Karpas-422 (cell line): Measurements from ENCODE around the gene ADARB2. TPM values are rescaled to one million over a fixed set of nuclear protein-coding genes. Genes with fewer than 3 reads are reported as not detected.
A peak's percentile ranks its signal among the peaks of the same experiment; 100 is the strongest.

ENCODE experiments used
- DNase-seq: peaks from one replicate; pipeline ENCODE4 v3.0.0-alpha.2; 2015
- H2AFZ ChIP-seq: fragments of 200-600 bp; sonication (generic); 2 replicates; pipeline ENCODE4 v1.6.1; 2014; ENCODE audit warnings: antibody characterized with exemption, low read length, mixed read lengths
- H3K27ac ChIP-seq: fragments of 200-600 bp; sonication (generic); 2 replicates; pipeline ENCODE4 v1.5.1; 2014; ENCODE audit warnings: mild to moderate bottlenecking, low read length, moderate library complexity
- H3K27me3 ChIP-seq: fragments of 200-600 bp; sonication (generic); 2 replicates; pipeline ENCODE4 v1.6.1; 2014; ENCODE audit warnings: low read length, mixed read lengths
- H3K36me3 ChIP-seq: fragments of 200-600 bp; sonication (generic); 2 replicates; pipeline ENCODE4 v1.6.1; 2014; ENCODE audit warnings: low read length, mixed read lengths; ENCODE audit not compliant: insufficient read depth
- H3K4me1 ChIP-seq: fragments of 200-600 bp; sonication (generic); 2 replicates; pipeline ENCODE4 v1.6.1; 2014; ENCODE audit warnings: mild to moderate bottlenecking, low read length, mixed read lengths
- H3K4me2 ChIP-seq: fragments of 200-600 bp; sonication (generic); 2 replicates; pipeline ENCODE4 v1.6.1; 2014; ENCODE audit warnings: low read length, low read depth, mild to moderate bottlenecking; ENCODE audit not compliant: poor library complexity, severe bottlenecking
- H3K4me3 ChIP-seq: fragments of 200-600 bp; sonication (generic); 2 replicates; pipeline ENCODE4 v1.5.1; 2014; ENCODE audit warnings: mild to moderate bottlenecking, antibody characterized with exemption, low read length, mixed read lengths
- H3K79me2 ChIP-seq: fragments of 200-600 bp; sonication (generic); 2 replicates; pipeline ENCODE4 v1.6.1; 2014; ENCODE audit warnings: mild to moderate bottlenecking, low read length, mixed read lengths
- H3K9ac ChIP-seq: fragments of 200-600 bp; sonication (generic); 2 replicates; pipeline ENCODE4 v1.6.0; 2014; ENCODE audit warnings: low read length
- H3K9me2 ChIP-seq: fragments of 200-600 bp; sonication (generic), shearing (Covaris generic); replicated peaks from 2 replicates; pipeline ENCODE4 v1.6.0; 2014; ENCODE audit warnings: mild to moderate bottlenecking, low read length, moderate library complexity; ENCODE audit not compliant: insufficient read depth
- H3K9me3 ChIP-seq: fragments of 300-700, 200-600 bp; sonication (generic); 2 replicates; pipeline ENCODE4 v1.6.1; 2014; ENCODE audit warnings: low read length, mixed read lengths
- H4K20me1 ChIP-seq: fragments of 200-600 bp; sonication (generic); 2 replicates; pipeline ENCODE4 v1.6.1; 2014; ENCODE audit warnings: mild to moderate bottlenecking, antibody characterized with exemption, low read length, low read depth; ENCODE audit not compliant: insufficient read depth
- total RNA-seq: library from RNA; depleted of rRNA; stranded (reverse); fragments of >200 nt; shearing (Covaris generic); gene quantifications from 2 replicates; pipeline ENCODE4 v1.2.3, GENCODE V29; 2014; ENCODE audit warnings: low replicate concordance

ADARB2 gene
- total RNA-seq, 1 experiment from 2014 or later, result not detected

DNA sequence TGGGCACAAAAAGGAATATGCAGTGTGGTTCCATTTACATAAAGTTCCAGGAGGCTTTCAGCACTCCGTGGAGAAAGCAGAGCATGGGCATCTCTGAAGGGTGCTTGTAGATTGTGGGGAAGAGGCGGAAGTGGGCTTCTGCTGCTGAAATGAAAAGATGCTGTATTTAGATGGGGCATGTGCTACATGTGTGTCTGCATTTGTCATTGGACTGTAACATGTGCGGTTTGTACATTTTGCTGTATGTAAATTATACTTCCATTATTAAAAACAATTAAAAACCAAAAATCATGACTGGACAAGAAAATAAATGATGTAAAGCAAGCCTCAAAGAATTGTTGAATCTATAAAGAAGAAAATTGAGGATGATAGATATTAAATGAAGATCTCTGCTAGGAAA is 347.1 kb downstream of the ADARB2 start:
- H3K9me3 ChIP-seq, result no peaks in the 10 kb centered on the region
- no peak overlapping the region for H3K4me3 ChIP-seq
- H4K20me1 ChIP-seq, result no peaks in the 10 kb centered on the region

DNA sequence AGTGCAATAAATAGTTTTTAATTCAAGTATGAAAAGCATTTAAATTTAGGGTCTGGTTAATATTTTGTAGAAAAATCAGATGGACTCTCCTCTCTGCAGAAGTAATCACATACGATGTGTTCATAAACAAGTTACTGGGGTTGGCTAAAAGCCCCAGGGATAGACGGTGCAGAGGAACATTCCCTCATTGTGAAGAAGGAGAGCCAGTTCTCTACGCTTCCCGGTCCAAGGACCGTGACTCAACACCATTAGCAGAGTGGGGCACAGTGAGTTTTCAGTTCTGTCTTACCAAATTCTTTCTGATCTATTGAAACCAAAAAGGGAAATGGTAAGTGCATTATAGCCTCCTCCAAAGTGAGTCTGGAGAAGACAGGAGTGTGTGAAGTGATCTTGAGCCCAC is 353.3 kb downstream of the ADARB2 start:
- H3K27ac ChIP-seq, result no peak overlapping the region
- H3K79me2 ChIP-seq, result no peaks in the 10 kb centered on the region

More for the DNA sequence above, 347.1 kb downstream of the ADARB2 start:
- H3K27me3 ChIP-seq, result no peaks in the 10 kb centered on the region
- no peaks in the 10 kb centered on the region for H3K79me2 ChIP-seq
- no peak overlapping the region for H3K4me2 ChIP-seq
- no peaks in the 10 kb centered on the region for H3K36me3 ChIP-seq
- DNase-seq, result no peak
- no peak overlapping the region for H3K9ac ChIP-seq
- H3K4me1 ChIP-seq, result peaks cover 4% of the 10 kb centered on the region; the same call in 1 of the 2 replicates
- no peaks in the 10 kb centered on the region for H3K9me2 ChIP-seq
- H3K27ac ChIP-seq, result no peak overlapping the region
- no peak overlapping the region for H2AFZ ChIP-seq

DNA sequence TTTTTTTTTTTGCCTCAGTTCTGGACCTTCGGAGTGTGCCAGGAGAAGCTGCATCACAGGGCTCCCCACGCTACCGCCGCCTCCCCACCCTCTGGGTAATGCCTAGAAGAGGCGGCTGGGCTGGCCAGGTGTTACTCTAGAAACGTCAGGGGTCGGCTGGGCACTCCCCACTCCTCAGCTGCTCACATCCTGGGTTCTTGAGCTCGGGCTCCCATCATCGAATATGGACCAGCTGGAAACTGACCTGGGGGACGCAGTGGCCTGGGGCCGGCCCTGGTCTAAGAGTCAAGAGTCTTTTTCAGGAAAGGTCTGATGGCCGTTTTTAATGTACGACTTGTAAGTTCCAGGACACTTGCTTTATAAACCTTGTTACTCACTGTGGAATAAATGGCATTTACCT is 354.6 kb downstream of the ADARB2 start:
- Histone ChIP-seq H3K9me2 (no peaks in the 10 kb centered on the region), H3K79me2 (no peaks in the 10 kb centered on the region), H3K9ac (no peak overlapping the region), H3K27ac (no peak overlapping the region), H4K20me1 (no peaks in the 10 kb centered on the region), H3K4me3 (no peak overlapping the region), H3K36me3 (no peaks in the 10 kb centered on the region), H3K4me1 (no peaks in the 10 kb centered on the region), H3K4me2 (no peak overlapping the region), H3K27me3 (no peaks in the 10 kb centered on the region), H3K9me3 (no peaks in the 10 kb centered on the region), H2AFZ (no peak overlapping the region)
- DNase-seq, result no peak

More for the DNA sequence above, 353.3 kb downstream of the ADARB2 start:
- no peaks in the 10 kb centered on the region for H4K20me1 ChIP-seq
- no peak for DNase-seq
- no peaks in the 10 kb centered on the region for H3K36me3 ChIP-seq
- H3K4me3 ChIP-seq, result no peak overlapping the region
- H3K9ac ChIP-seq, result no peak overlapping the region
- no peak overlapping the region for H2AFZ ChIP-seq
- no peaks in the 10 kb centered on the region for H3K27me3 ChIP-seq
- H3K9me2 ChIP-seq, result no peaks in the 10 kb centered on the region
- no peak overlapping the region for H3K4me2 ChIP-seq
- no peaks in the 10 kb centered on the region for H3K9me3 ChIP-seq
- no peaks in the 10 kb centered on the region for H3K4me1 ChIP-seq

DNA sequence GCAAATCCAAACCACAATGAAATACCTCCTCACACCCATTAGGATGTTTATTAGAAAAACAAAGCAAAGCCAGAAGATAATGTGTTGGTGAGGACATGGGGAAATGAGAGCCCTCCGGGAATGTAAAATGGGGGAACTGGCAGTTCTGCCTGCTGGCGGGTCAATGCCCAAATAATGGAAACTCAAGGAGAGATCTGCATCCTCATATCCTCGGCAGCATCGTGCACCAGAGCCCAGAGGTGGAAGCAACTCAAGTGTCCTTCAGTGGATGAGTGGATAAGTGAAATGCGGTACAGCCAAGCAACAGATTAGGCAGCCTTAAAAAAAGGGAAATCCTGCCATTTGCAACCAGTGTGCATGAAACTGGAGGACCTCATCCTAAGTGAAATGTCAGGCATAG is 356.0 kb downstream of the ADARB2 start:
- H3K9me2 ChIP-seq, result no peaks in the 10 kb centered on the region
- no peaks in the 10 kb centered on the region for H3K36me3 ChIP-seq
- no peak for DNase-seq
- H3K27ac ChIP-seq, result no peak overlapping the region
- H3K9ac ChIP-seq, result no peak overlapping the region
- no peaks in the 10 kb centered on the region for H3K27me3 ChIP-seq
- H3K4me3 ChIP-seq, result no peak overlapping the region
- no peaks in the 10 kb centered on the region for H3K4me1 ChIP-seq
- H3K9me3 ChIP-seq, result no peaks in the 10 kb centered on the region
- no peak overlapping the region for H3K4me2 ChIP-seq
- no peaks in the 10 kb centered on the region for H4K20me1 ChIP-seq
- H2AFZ ChIP-seq, result no peak overlapping the region
- H3K79me2 ChIP-seq, result no peaks in the 10 kb centered on the region

DNA sequence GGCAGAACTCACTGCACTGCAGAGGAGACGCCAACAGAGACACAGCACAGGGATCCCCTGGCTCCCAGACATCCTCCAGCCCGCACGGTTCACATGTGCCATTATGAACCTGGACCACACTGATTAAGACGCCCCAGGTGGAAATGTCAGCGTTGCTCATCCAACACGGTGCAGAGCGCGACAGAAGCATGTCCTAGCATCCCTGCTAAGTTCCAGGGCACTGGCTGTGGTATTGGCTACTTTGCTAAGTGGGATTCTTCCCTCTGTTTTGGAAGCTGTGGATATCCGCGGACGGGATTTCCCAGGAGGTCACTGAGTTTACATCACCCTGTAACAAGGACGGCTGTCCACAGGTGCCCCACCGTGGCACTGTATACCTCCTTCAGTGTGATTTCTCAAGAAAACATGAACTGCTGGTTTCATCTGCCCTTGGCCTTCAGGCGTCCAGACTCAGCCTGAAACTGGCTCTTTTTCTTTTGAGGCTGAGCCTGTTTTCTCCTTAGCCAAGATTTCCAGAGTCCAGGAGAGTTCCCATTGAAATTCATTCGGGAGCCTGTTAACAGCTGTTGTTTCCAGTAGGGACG is 357.1 kb downstream of the ADARB2 start:
- no peaks in the 10 kb centered on the region for H3K27me3 ChIP-seq
- H3K4me3 ChIP-seq, result no peak overlapping the region
- H3K9me2 ChIP-seq, result no peaks in the 10 kb centered on the region
- no peaks in the 10 kb centered on the region for H3K4me1 ChIP-seq
- H3K9me3 ChIP-seq, result no peaks in the 10 kb centered on the region
- no peak overlapping the region for H2AFZ ChIP-seq
- H3K27ac ChIP-seq, result no peak overlapping the region
- H3K79me2 ChIP-seq, result no peaks in the 10 kb centered on the region
- no peaks in the 10 kb centered on the region for H3K36me3 ChIP-seq
- H3K9ac ChIP-seq, result no peak overlapping the region
- H3K4me2 ChIP-seq, result no peak overlapping the region
- DNase-seq, result no peak
- no peaks in the 10 kb centered on the region for H4K20me1 ChIP-seq

DNA sequence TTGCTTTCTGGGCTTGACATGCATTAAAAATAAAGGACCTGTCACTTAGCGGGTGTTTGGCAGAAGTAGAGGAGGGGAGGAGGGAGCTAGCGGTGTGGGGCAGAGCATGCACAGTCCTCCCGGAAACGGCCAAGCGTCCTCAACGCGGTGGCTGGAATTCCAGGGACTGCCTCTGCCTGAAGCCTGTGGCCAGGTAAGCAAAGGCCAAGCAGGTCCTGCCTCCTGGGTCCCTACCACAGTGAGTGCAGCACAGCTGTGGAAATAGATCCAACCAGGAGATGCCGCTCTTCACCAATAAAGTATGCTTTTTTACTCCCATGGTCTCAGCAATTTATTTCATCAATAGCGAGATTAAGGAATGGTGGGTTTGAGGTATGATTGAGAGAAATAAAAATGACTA is 357.7 kb downstream of the ADARB2 start:
- Histone ChIP-seq H3K27ac (no peak overlapping the region), H3K27me3 (no peaks in the 10 kb centered on the region), H3K4me3 (no peak overlapping the region), H3K9me3 (no peaks in the 10 kb centered on the region), H3K79me2 (no peaks in the 10 kb centered on the region), H4K20me1 (no peaks in the 10 kb centered on the region), H3K9me2 (no peaks in the 10 kb centered on the region), H3K4me1 (no peaks in the 10 kb centered on the region), H2AFZ (no peak overlapping the region), H3K9ac (no peak overlapping the region), H3K4me2 (no peak overlapping the region), H3K36me3 (no peaks in the 10 kb centered on the region)
- peak; percentile 47 for DNase-seq

DNA sequence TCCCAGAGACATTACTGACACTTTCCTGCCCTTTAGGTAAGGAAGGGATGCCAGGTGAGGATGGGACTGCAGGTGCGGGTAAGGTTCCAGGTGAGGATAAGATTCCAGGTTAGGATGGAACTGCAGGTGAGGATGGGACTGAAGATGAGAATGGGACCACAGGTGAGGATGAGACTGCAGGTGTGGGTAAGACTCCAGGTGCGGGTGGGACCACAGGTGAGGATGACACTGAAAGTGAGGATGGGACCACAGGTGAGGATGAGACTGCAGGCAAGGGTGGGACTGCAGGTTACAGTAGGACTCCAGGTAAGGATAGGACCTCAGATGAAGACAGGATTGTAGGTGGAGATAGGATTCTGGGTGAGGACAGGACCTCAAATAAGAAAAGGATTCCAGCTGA is 358.9 kb downstream of the ADARB2 start:
- no peak overlapping the region for H3K27ac ChIP-seq
- no peaks in the 10 kb centered on the region for H3K79me2 ChIP-seq
- no peak for DNase-seq

DNA sequence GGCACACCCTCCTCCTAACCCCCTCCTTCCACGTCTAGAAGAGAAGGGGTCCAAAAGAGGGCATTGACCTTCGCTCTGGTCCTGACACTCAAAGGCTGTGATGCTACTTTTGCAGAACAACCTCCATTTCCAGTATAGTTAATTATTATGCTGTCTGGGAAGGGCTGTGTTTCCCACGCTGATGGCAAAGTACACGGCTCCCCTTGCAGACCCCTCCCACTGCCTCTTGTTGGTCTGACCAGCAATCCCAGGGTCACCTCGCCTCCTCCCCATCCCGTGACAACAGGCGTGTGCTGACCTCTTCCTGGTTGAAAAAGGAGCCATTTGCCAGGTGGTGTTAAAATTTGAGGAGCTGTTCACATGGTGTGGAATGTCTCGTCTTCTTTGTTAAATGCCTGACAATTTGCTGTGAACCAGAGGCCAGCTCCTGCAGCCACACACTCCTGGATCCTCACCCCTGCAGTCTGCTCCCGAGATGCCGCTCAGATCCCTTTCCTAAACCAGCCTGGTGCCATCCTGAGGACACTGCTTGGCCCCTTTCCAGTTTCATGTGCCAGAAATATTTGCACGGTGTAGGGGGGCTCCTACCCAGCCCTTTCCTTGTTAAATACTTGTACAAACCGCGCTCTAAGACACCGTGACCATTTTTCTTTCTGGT is 359.5 kb downstream of the ADARB2 start:
- Histone ChIP-seq H3K9me2 (no peaks in the 10 kb centered on the region), H4K20me1 (no peaks in the 10 kb centered on the region), H3K9me3 (no peaks in the 10 kb centered on the region), H2AFZ (no peak overlapping the region), H3K79me2 (no peaks in the 10 kb centered on the region), H3K27ac (no peak overlapping the region), H3K9ac (no peak overlapping the region), H3K27me3 (no peaks in the 10 kb centered on the region), H3K4me3 (no peak overlapping the region), H3K4me1 (no peaks in the 10 kb centered on the region), H3K4me2 (no peak overlapping the region), H3K36me3 (no peaks in the 10 kb centered on the region)
- no peak for DNase-seq

More for the DNA sequence above, 358.9 kb downstream of the ADARB2 start:
- no peak overlapping the region for H2AFZ ChIP-seq
- no peaks in the 10 kb centered on the region for H3K36me3 ChIP-seq
- no peaks in the 10 kb centered on the region for H3K27me3 ChIP-seq
- no peak overlapping the region for H3K4me3 ChIP-seq
- no peak overlapping the region for H3K9ac ChIP-seq
- H3K9me2 ChIP-seq, result no peaks in the 10 kb centered on the region
- no peaks in the 10 kb centered on the region for H3K9me3 ChIP-seq
- H3K4me1 ChIP-seq, result no peaks in the 10 kb centered on the region
- no peaks in the 10 kb centered on the region for H4K20me1 ChIP-seq
- H3K4me2 ChIP-seq, result no peak overlapping the region
